CD1c-positive myeloid dendritic cell (primary cell): Measurements from ENCODE around the gene MAMDC4.
"Not testable (repeated sequence)": the region's sequence is repeated elsewhere in the genome, so short reads cannot be mapped to it uniquely, and the experiment has no call there.

ENCODE experiments used
- DNase-seq: peaks from one replicate; pipeline ENCODE4 v3.0.0-alpha.2; 2016; ENCODE audit errors: extremely low spot score

Gene MAMDC4

GRCh38 chr9:136839229-136840139 lies 12.7 kb upstream of the MAMDC4 start:
- no peak for DNase-seq

DNA sequence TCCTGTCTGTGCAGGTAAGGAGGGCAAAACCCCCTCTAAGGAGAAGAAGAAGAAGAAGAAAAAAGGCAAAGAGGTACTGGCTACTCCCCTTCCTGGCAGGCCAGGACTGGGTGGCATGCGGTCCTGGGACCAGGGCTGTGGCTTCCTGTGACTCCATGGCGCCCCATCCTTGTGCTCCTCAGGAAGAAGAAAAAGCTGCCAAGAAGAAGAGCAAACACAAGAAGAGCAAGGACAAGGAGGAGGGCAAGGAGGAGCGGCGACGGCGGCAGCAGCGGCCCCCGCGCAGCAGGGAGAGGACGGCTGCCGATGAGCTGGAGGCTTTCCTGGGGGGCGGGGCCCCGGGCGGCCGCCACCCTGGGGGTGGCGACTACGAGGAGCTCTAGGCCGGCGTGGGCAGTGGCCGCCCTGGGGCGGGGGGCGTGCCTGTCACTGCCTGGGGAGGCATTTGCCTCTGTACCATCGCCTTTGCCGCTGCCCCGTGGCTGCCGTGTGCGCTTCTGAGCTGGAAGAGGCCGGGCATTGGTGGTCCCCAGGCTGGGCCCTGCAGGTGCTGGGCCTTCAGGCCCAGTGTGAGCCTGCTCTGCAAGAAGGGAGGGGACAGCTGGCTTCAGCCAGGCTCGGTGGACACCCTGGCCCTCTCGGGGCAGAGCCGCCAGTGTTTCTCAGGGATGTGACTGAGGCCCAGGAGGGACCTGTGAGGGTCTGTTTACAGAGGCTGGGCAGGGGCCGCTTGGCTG lies 11.8 kb upstream of the MAMDC4 start:
- DNase-seq: no peak

DNA sequence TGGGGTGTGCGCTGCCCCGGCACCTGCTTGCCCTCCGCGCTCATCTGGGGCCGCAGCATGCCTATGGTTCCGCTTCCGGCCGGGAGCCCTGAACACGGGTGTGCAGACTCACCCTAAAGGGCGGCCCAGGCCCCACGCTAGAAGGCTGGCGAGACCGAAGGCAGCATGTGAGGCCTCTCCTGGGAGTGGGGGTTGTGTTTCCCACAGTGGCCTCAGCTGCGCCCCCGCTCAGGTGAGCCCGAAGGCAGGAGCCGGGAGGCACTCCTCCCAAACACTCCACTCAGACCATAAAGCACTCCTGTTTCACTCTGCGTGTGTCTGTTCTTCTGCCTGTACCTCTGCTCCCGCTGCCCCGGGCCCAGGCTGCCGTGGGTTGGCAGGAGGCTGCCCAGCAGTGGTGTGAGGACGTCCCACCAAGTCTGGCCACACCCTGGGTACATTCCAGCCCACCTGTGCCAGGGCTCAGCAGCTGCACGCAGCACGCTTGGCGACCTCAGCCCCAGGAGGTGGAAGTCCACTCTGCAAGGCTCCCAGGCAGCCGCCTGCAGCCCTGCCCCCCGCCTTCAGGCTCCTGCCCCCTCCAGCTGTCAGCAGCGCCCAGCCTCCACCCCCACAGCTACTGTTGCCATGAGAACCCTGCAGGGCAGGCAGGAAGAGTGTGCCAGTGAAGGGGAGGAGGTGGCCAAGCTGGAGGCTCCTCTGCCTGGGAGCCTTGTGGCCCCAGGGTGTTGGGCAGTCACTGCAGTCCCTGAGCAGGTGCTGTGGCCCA lies 11.1 kb upstream of the MAMDC4 start:
- DNase-seq: peak; percentile 8

DNA sequence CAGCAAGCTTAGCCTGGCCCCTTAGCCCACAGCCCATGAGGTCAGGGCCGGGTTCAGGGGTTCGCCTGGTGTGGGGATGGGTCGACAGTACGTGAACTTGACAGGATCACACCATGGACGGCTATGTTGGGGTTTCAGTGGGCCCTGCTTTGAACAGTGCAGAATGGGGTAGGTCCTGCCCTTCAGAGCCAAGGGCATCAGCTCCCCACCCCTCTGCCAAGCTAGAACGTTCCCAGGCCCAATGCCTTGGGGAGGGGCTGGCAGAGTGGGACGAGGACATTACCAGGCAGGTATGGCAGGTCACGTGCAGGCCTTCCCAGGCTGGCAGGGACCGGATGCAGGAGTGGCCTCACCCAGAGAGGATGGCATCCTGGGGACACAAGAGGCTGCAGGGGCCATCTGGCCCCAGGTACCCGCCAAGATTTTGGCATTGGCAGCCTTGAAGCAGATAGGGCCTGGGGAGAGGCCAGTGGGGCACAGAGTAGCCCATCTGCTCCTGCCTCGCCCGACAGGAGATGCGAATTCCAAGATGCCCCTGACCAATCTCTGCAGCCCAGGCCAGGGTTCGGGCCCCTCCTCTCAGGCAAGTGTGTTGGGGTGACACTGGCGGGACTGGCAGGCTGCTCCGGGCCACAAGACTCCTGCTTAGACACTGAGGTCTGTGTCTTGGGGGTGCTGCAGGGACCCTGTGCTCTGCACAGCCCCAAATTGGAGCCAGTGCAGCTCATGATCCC lies 10.3 kb upstream of the MAMDC4 start:
- not testable (repeated sequence) for DNase-seq

DNA sequence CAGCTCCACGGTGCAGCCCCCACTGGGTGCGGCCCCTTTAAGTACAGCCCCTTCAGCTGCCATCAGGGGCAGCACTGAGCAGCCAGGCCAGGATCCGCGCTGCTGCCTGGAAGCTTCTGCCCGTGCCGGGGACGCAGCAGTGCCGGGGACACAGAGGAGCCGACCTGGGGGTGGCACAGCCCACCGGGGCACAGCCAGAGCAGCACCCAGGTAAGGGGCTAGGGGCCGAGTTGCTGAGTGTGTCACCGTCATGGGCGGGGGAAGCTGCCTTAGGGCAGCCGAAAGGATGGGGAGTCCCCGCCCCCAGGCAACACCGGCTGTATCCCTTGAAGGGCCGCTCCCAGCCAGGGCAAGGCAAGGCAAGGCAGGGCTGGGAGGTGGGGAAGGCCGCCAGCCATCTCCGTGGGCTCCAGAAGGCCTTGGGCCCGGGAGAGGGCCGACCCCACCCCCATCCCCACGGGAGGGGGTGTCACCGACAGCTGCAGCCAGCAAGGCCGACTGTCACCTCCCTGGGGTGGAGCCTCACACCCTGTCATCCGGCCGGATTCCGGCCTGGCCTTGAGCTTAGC lies 9.7 kb upstream of the MAMDC4 start, which contains the start of gene AJM1:
Gene AJM1 (plus strand): TSS at position 99 of the 569 bp plus-strand sequence. CDS start 1,937 bp downstream, outside the sequence.
- peak; percentile 82 for DNase-seq

GRCh38 chr9:136843159-136843800 lies 8.9 kb upstream of the MAMDC4 start:
- not testable (repeated sequence) for DNase-seq

DNA sequence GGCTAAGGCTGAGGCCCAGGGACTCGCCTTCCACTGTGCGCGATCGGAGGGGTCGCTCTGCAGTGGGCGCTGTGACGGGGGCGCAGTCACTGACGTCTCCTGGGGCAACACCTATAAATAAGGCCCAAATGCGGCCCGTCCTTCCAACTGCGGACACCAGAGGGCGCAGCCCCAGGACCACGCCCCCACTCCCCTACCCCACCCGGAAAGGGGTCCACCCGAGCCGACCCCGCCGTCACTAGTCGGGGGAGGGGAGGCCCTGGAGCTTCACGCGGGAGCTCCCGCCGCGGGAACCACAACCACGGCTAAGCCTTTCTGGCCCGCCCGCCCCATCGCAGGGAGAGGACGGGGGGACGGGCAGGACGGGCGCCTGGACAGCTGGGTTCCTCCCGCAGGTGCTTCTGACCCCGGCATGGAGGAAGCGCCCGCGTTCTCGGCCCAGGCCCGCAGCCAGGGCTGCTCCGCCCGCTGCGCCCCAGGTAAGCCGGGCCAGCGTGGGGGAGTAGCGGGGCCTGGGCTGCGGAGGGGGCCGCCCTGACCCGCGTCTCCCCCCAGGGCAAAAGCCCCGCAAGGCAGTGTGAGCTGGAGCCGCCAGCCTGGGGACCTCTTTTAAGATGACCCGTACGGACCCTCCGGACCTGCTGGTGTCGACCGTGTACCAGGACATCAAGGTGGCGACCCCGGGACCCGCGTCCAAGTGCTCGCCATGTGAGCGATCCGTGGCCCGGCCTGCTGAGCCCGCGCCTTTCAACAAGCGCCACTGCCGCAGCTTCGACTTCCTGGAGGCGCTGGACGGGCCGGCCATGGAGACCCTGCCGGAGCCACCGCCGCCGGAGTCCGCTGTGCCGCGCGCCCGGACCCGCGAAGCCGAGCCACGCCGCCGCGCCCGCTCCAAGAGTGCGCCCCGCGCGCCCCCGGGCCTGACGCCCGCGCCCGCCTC lies 8.1 kb upstream of the MAMDC4 start:
- DNase-seq: peak; percentile 29

DNA sequence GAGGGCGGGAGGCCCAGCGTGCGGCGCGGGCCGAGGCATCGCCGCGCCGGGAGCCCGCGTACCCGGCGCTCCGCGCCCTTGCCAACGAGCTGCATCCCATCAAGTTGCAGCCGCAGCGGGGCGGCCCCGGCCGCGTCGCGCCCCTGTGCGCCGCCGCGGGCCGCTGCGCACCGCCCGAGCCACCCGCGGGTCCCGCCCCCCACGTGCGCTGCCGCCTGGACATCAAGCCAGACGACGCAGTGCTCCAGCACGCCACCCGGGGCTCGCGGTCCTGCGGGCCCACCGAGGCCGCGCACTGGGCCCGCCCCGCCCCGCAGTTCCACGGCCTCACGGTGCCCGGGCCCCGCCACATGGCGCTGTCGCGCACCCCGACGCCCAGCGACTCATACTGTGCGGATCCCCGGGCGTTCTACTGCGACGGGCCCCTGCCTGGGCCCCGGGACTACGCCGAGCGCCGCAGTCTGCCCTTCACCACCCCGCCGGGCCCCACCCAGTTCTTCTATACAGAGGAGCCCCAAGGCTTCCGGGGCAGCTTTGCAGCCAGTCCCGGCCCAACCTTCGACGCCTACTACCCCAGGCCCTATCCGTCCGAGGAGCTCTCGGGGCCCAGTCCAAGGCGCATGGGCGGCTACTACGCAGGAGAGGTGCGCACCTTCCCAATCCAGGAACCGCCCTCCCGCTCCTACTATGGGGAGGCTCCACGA lies 7.2 kb upstream of the MAMDC4 start:
- DNase-seq: peak; percentile 11

- DNase-seq: no peak
Observed at GRCh38 chr9:136845465-136846260, 6.5 kb upstream of the MAMDC4 start.

DNA sequence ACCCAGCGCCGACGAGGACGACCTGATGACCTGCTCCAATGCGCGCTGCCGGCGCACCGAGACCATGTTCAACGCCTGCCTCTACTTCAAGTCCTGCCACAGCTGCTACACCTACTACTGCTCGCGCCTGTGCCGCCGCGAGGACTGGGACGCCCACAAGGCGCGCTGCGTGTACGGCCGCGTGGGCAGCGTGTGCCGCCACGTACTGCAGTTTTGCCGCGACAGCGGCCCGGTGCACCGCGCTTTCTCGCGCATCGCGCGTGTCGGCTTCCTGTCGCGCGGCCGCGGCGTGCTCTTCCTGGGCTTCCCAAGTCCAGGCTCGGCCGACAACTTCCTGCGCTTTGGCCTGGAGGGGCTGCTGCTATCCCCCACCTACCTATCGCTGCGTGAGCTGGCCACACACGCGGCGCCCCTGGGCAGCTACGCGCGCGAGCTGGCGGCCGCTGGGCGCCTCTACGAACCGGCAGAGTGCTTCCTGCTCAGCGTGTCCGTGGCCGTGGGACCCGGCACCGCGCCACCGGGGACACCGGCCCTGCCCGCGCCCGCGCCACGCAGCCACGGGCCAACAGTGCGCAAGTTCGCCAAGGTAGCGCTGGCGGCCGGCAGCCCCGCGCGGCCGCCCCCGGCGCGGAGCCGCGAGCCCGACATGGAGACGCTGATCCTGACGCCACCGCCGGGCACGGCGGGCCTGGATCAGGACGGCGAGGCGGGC lies 5.6 kb upstream of the MAMDC4 start:
- peak; percentile 23 for DNase-seq

GRCh38 chr9:136847088-136847825 lies 4.9 kb upstream of the MAMDC4 start:
- DNase-seq: peak; percentile 68

GRCh38 chr9:136847826-136848392 lies 4.2 kb upstream of the MAMDC4 start:
- DNase-seq: peak; percentile 92

GRCh38 chr9:136848393-136849037 lies 3.6 kb upstream of the MAMDC4 start:
- no peak for DNase-seq

- DNase-seq: peak; percentile 99
Observed at GRCh38 chr9:136849038-136849959, 2.8 kb upstream of the MAMDC4 start, which contains the start of gene PHPT1. PHPT1 (plus strand) TSS chr9:136849409; CDS start chr9:136849431, 22 bp downstream.
